Gastrocnemius medialis (tissue), 4 donors: ENCODE data around the gene HOXB2. TPM values are rescaled to one million over a fixed set of nuclear protein-coding genes. Genes with fewer than 3 reads are reported as not detected.
A peak's percentile ranks its signal among the peaks of the same experiment; 100 is the strongest.

Source experiments
- ATAC-seq, 2 donors: fragments of 150-250 bp; one replicate each; pipeline ENCODE4 v1.9.1; 2016
- DNase-seq, 2 donors: peaks; one replicate each; pipeline ENCODE4 v3.0.0-alpha.2; 2019
- H3K27ac ChIP-seq, 4 donors: fragments of 200-600 bp; sonication (generic); 1 replicate in 1 of 4; 2 replicates in 3 of 4; pipeline ENCODE4 v1.5.1; 2016 to 2018; ENCODE audit warnings: mild to moderate bottlenecking in 2 of 4, moderate library complexity in 1 of 4
- H3K27me3 ChIP-seq, 3 donors: fragments of 200-600 bp; sonication (generic) in 2 of 3; 1 replicate in 1 of 3; 2 replicates in 2 of 3; pipeline versions ENCODE4 v1.5.1 to v1.6.0; 2016 to 2019; ENCODE audit warnings: mild to moderate bottlenecking in 1 of 3, moderate library complexity in 1 of 3
- H3K36me3 ChIP-seq, 2 donors: fragments of 200-600 bp; sonication (generic) in 1 of 2; one replicate each; pipeline ENCODE4 v1.5.1; 2017 to 2018
- H3K4me1 ChIP-seq, 2 donors: fragments of 200-600 bp; sonication (generic) in 1 of 2; one replicate each; pipeline ENCODE4 v1.5.1; 2016 to 2017; ENCODE audit warnings: mild to moderate bottlenecking in 2 of 2
- H3K4me3 ChIP-seq, 4 donors: fragments of 200-600 bp; sonication (generic) in 3 of 4; 1 replicate in 1 of 4; 2 replicates in 3 of 4; pipeline ENCODE4 v1.5.1; 2016 to 2019; ENCODE audit warnings: mild to moderate bottlenecking in 2 of 4
- H3K9me3 ChIP-seq, 3 donors: fragments of 200-600 bp; sonication (generic) in 2 of 3; 1 replicate in 1 of 3; 2 replicates in 2 of 3; pipeline ENCODE4 v1.5.1; 2016 to 2019
- POLR2A ChIP-seq, 2 donors: fragments of 450-650 bp; IDR thresholded peaks; one replicate each; pipeline ENCODE4 v1.6.1; 2017; ENCODE audit warnings: antibody characterized with exemption in 2 of 2, mild to moderate bottlenecking in 2 of 2, moderate library complexity in 2 of 2
- in situ Hi-C, 4 donors: fragments of 200-750 bp; cut with MboI; loops; one replicate each; pipeline versions ENCODE4 v1.15.0 to v1.8.0; 2017; ENCODE audit warnings: low sequenced_read_pairs in 4 of 4
- intact Hi-C: fragments of 100-400 bp; cut with DNase I; formaldehyde crosslinking; loops from one replicate; pipeline ENCODE4 v1.15.1; 2023; ENCODE audit warnings: low total_unique reads
- total RNA-seq, 4 donors: library from RNA; depleted of rRNA; stranded (reverse); fragments of >200 nt; gene quantifications; one replicate each; pipeline versions ENCODE4 v1.1.0 to v1.2.3, GENCODE V29; 2016
- TF ChIP-seq, protein P1 (sequence below), 5 experiments: fragments of 450-650 bp in 3 of 5; fragments of 200-600 bp in 2 of 5; sonication (generic) in 2 of 5; IDR thresholded peaks in 4 of 5; conservative IDR thresholded peaks in 1 of 5; 1 replicate in 4 of 5; 2 replicates in 1 of 5; pipeline ENCODE4 v1.5.1; 2016 to 2019; ENCODE audit warnings: antibody characterized with exemption in 5 of 5, mild to moderate bottlenecking in 3 of 5, moderate library complexity in 3 of 5

Gene HOXB2
- total RNA-seq, 4 donors from 2014 or later = 4.1 to 22.1 (median 10.4) TPM

DNA sequence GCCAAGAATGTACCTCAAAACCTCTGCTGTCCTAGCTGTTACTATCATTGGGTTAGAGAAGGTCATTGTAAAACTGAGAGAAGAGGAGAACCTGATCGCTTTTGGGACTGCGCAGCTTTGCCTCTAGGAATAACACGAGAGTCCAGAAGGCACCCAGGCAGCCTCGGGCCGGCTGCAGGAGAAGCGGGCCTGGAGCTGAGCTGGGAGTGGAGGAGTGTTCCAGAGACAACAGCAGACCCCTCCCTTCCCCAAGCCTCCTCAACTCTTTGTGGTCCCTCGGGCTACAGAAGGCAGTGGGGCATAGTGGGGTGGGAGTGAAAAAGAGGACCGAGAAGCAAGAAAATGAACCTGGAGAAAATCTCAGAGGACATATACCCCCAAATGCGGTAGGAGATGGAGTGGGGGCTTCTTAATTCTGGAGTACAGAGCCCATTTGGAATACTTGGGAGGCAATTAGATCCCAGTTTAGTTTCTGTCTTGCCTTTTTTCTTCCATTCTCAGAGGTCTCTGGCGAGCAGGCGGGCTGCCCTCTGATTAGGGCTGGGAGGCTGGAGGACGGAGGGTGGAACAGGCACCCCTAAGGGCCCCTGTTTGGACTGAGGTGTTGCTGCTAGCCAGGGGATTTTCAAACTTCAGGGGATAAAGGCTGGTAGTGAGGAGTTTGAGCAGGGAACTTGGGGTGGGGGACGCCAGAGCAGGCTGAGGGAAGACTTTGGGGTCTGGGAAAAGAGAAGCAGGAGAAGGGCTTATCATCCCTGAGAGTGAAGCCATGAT lies 13.3 kb upstream of the HOXB2 start:
- peaks cover 4 to 14% (median 13%) of the 10 kb centered on the region in 3 donors for H3K27me3 ChIP-seq
- ATAC-seq = no peak
- H3K36me3 ChIP-seq = no peaks in the 10 kb centered on the region
- no peak for DNase-seq
- no peaks in the 10 kb centered on the region for H3K9me3 ChIP-seq
- peaks cover 6 to 19% of the 10 kb centered on the region in 2 donors for H3K4me1 ChIP-seq
- no peak overlapping the region for H3K4me3 ChIP-seq
- no peak for TF ChIP-seq POLR2A (IDR thresholded peaks at IDR 0.05)
- TF ChIP-seq, protein P1, sequence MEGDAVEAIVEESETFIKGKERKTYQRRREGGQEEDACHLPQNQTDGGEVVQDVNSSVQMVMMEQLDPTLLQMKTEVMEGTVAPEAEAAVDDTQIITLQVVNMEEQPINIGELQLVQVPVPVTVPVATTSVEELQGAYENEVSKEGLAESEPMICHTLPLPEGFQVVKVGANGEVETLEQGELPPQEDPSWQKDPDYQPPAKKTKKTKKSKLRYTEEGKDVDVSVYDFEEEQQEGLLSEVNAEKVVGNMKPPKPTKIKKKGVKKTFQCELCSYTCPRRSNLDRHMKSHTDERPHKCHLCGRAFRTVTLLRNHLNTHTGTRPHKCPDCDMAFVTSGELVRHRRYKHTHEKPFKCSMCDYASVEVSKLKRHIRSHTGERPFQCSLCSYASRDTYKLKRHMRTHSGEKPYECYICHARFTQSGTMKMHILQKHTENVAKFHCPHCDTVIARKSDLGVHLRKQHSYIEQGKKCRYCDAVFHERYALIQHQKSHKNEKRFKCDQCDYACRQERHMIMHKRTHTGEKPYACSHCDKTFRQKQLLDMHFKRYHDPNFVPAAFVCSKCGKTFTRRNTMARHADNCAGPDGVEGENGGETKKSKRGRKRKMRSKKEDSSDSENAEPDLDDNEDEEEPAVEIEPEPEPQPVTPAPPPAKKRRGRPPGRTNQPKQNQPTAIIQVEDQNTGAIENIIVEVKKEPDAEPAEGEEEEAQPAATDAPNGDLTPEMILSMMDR (IDR thresholded peaks at IDR 0.05 in 4 of 5, conservative IDR thresholded peaks at IDR 0.05 in 1 of 5) = no peak
- H3K27ac ChIP-seq = no peak overlapping the region
- intact Hi-C loops (no loop called here), in situ Hi-C loops (no loop called here)

GRCh38 chr17:48556576-48557401 lies 11.9 kb upstream of the HOXB2 start:
- TF ChIP-seq, protein P1 (IDR thresholded peaks at IDR 0.05 in 4 of 5, conservative IDR thresholded peaks at IDR 0.05 in 1 of 5) = no peak
- TF ChIP-seq POLR2A (IDR thresholded peaks at IDR 0.05) = no peak
- H3K27ac ChIP-seq = no peak overlapping the region
- in situ Hi-C loops (no loop called here), intact Hi-C loops (no loop called here)
- peaks cover 9 to 22% (median 16%) of the 10 kb centered on the region in 3 donors for H3K27me3 ChIP-seq
- H3K36me3 ChIP-seq = no peaks in the 10 kb centered on the region
- peaks cover 6 to 19% of the 10 kb centered on the region in 2 donors for H3K4me1 ChIP-seq
- no peaks in the 10 kb centered on the region for H3K9me3 ChIP-seq
- no peak overlapping the region for H3K4me3 ChIP-seq
- no peak for ATAC-seq
- no peak for DNase-seq

GRCh38 chr17:48556229-48556575 lies 11.3 kb upstream of the HOXB2 start:
- no peaks in the 10 kb centered on the region for H3K9me3 ChIP-seq
- H3K27me3 ChIP-seq = peaks cover 11 to 25% (median 16%) of the 10 kb centered on the region in 3 donors
- intact Hi-C loops = no loop called here
- ATAC-seq = no peak
- peaks cover 6 to 19% of the 10 kb centered on the region in 2 donors for H3K4me1 ChIP-seq
- no peaks in the 10 kb centered on the region for H3K36me3 ChIP-seq
- no peak for TF ChIP-seq POLR2A (IDR thresholded peaks at IDR 0.05)
- no peak for DNase-seq
- H3K27ac ChIP-seq = no peak overlapping the region
- H3K4me3 ChIP-seq = no peak overlapping the region
- in situ Hi-C loops = no loop called here

DNA sequence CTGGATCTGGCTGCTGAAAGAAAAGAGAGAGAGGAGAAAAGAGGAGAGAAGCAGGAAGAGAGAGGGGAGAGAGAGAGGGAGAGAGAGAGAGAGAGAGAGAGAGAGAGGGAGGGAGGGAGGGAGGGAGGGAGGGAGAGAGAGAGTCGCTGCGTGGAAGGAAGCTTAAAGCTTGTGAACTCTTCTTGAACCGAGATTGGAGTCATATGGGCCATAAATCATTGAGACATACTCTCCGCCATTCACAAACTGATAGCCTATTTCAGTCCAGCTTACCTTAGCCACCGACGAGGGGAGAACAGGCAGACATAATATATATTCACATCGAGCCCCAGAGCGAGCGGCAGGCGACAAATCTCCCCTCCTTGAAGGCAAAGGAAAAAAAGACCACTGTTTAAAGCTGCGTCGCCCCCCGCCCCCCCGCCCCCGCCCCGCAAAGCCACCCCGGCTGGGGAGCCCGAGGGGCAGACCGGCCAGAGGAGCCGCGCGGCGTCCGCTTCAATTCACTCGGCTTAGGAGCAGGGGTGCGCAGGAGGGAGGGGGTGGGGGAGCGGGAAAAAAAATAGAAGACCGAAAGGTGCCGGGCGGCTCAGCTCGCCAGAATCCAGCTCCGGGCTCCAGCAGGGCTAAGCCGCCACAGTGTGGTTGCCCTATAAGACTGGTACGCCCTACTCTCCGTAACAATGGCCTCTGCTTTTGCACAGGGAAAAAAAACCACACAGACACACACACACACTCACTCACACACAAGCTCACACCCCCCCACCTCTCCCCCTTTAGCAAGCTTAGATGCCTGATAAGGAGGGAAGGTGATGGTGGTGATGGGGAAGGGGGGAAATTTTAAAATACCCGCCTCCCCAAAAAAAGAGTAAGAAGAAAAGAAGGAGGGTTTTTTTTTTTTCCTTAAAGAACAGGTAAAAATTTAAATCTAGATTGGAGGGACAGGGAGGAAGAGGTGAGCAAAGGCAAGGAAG lies 10.6 kb upstream of the HOXB2 start:
- ATAC-seq (peak; percentile 81 to 83), DNase-seq (no peak)
- Histone ChIP-seq H3K36me3 (no peaks in the 10 kb centered on the region), H3K4me3 (peak overlapping the region; percentile 50 to 56 (median 54)), H3K27ac (peak overlapping the region; percentile 75 to 86 (median 80)), H3K9me3 (no peaks in the 10 kb centered on the region), H3K27me3 (peaks cover 12 to 25% (median 16%) of the 10 kb centered on the region in 3 donors), H3K4me1 (peaks cover 6 to 19% of the 10 kb centered on the region in 2 donors)
- TF ChIP-seq, protein P1 (IDR thresholded peaks at IDR 0.05 in 4 of 5, conservative IDR thresholded peaks at IDR 0.05 in 1 of 5) = no peak
- TF ChIP-seq POLR2A (IDR thresholded peaks at IDR 0.05) = no peak
- intact Hi-C loops = no loop called here
- in situ Hi-C loops = no loop called here
